GM12878 (cell line): Measurements from ENCODE around the gene MSRB1. TPM values are rescaled to one million over a fixed set of nuclear protein-coding genes. Genes with fewer than 3 reads are reported as not detected.

ENCODE experiments used
- ATAC-seq: fragments of 200-7000 bp; cut with Tn5 transposase; 3 replicates; pipeline ENCODE4 v1.9.1; 2020; ENCODE audit warnings: mild to moderate bottlenecking, moderate library complexity
- BruUV-seq: library from RNA; stranded (reverse); fragments of 400-500 nt; replicated peaks from 2 replicates; lab custom pipeline; 2021; lab: Mats Ljungman, UMichigan
- CTCF ChIA-PET: fragments of 300-600 bp; sonication (Branson Sonifier 250); formaldehyde crosslinking; extraction: SDS; loops from one replicate; lab custom pipeline; 2021; ENCODE audit warnings: inconsistent platforms; lab: Yijun Ruan, JAX
- POLR2A ChIA-PET: fragments of 350-600 bp; formaldehyde crosslinking; extraction: SDS; loops from one replicate; lab custom pipeline; 2021; ENCODE audit warnings: inconsistent platforms; lab: Charles Lee
- RAD21 ChIA-PET: fragments of 300-600 bp; sonication (Branson Sonifier 250); formaldehyde crosslinking; loops from one replicate; lab custom pipeline; 2023; ENCODE audit warnings: antibody characterized with exemption; ENCODE audit not compliant: unreplicated experiment; lab: Charles Lee
- SMC1A ChIA-PET: fragments of 300-600 bp; sonication (Branson Sonifier 250); formaldehyde crosslinking; loops from one replicate; lab custom pipeline; 2023; ENCODE audit not compliant: unreplicated experiment, uncharacterized antibody; lab: Charles Lee
- DNase-seq: peaks from one replicate; pipeline ENCODE4 v3.0.0-alpha.2; 2011; ENCODE audit warnings: low read depth, low spot score
- FAIRE-seq: peaks from 3 replicates; lab custom pipeline; 2011; peaks lifted over from hg19 to GRCh38; lab: Jason Lieb, UNC
- H2AFZ ChIP-seq: 2 replicates; pipeline ENCODE4 v1.6.0; 2011; ENCODE audit warnings: low read depth, low read length, control low read depth; ENCODE audit not compliant: control insufficient read depth
- H3K27ac ChIP-seq: 2 replicates; pipeline ENCODE4 v1.5.1; 2011; ENCODE audit warnings: control low read depth; ENCODE audit not compliant: control insufficient read depth, insufficient read depth
- H3K27me3 ChIP-seq, 2 experiments: replicated peaks in 1 of 2; 2 replicates each; pipeline versions ENCODE4 v1.6.0 to v1.6.1; 2011; ENCODE audit warnings: low read length in 1 of 2; ENCODE audit not compliant: control insufficient read depth in 2 of 2, insufficient read depth in 2 of 2
- H3K36me3 ChIP-seq, 2 experiments: 2 replicates each; pipeline ENCODE4 v1.5.1; 2011; ENCODE audit warnings: low read length in 1 of 2; ENCODE audit not compliant: control insufficient read depth in 2 of 2, insufficient read depth in 2 of 2
- H3K4me1 ChIP-seq: 2 replicates; pipeline ENCODE4 v1.6.1; 2011; ENCODE audit warnings: mild to moderate bottlenecking, low read length, moderate library complexity, mixed read lengths; ENCODE audit not compliant: control insufficient read depth, insufficient read depth
- H3K4me2 ChIP-seq: 2 replicates; pipeline ENCODE4 v1.6.0; 2011; ENCODE audit warnings: control low read depth; ENCODE audit not compliant: control insufficient read depth, insufficient read depth
- H3K4me3 ChIP-seq: fragments of 200-600 bp; sonication (generic); 2 replicates; pipeline ENCODE4 v1.5.1; 2016
- H3K79me2 ChIP-seq: 2 replicates; pipeline ENCODE4 v1.6.0; 2011; ENCODE audit warnings: low read length; ENCODE audit not compliant: control insufficient read depth, insufficient read depth
- H3K9ac ChIP-seq: 2 replicates; pipeline ENCODE4 v1.8.0; 2011; ENCODE audit warnings: low read length, control low read depth, mixed read lengths; ENCODE audit not compliant: control insufficient read depth, insufficient read depth
- H3K9me3 ChIP-seq: replicated peaks from 3 replicates; pipeline ENCODE4 v1.5.1; 2011; ENCODE audit warnings: mild to moderate bottlenecking, low read length; ENCODE audit not compliant: control insufficient read depth, insufficient read depth
- H4K20me1 ChIP-seq: 2 replicates; pipeline ENCODE4 v1.6.0; 2011; ENCODE audit not compliant: control insufficient read depth, insufficient read depth
- CEBPB ChIP-seq, 2 experiments: fragments of 150-350 bp in 1 of 2; IDR thresholded peaks; 2 replicates each; pipeline ENCODE4 v1.6.1; 2012 to 2014; ENCODE audit warnings: low read depth in 2 of 2, low read length in 2 of 2, borderline replicate concordance in 1 of 2, inconsistent platforms in 1 of 2
- FOXM1 ChIP-seq: IDR thresholded peaks from 2 replicates; pipeline ENCODE4 v1.6.1; 2012; ENCODE audit warnings: low read depth, mild to moderate bottlenecking, inconsistent platforms, low read length, moderate library complexity
- IKZF2 ChIP-seq, 2 experiments: fragments of 450-650 bp; IDR thresholded peaks; 2 replicates each; pipeline ENCODE4 v1.6.1; 2017; ENCODE audit warnings: mild to moderate bottlenecking in 2 of 2, moderate library complexity in 2 of 2
- TCF12 ChIP-seq: IDR thresholded peaks from 2 replicates; pipeline ENCODE4 v1.6.1; 2011; ENCODE audit warnings: low read depth, mild to moderate bottlenecking, low read length
- WRNIP1 ChIP-seq: IDR thresholded peaks from 2 replicates; pipeline ENCODE4 v1.6.1; 2011; ENCODE audit warnings: low read depth, low read length, improper control_type of control experiment, borderline replicate concordance
- WGBS: methylation state at CpG from one replicate; pipeline ENCODE4 v1.1.6; 2016; ENCODE audit warnings: low lambda C conversion rate; ENCODE audit not compliant: insufficient replicate concordance, insufficient coverage; ENCODE audit errors: missing lambda C conversion rate; 5-methylcytosine and 5-hydroxymethylcytosine counted together
- in situ Hi-C: fragments of 300-500 bp; cut with MboI; formaldehyde crosslinking; loops from 9 replicates; pipeline ENCODE4 v1.14.3; 2018; ENCODE audit warnings: mixed read lengths
- intact Hi-C: fragments of 100-400 bp; cut with micrococcal nuclease; formaldehyde crosslinking; loops from one replicate; pipeline ENCODE4 v1.14.2; 2022; ENCODE audit not compliant: unreplicated experiment
- polyA plus RNA-seq, 11 experiments: library from polyadenylated mRNA; depleted of rRNA in 4 of 11; unstranded in 6 of 11; stranded (reverse) in 5 of 11; fragments of >200 nt; fragmentation: Nextera tagmentation in 4 of 11; fragmentation: Illumina TruSeq in 1 of 11; extraction: Ambion mirVana in 4 of 11; extraction: Trizol in 1 of 11; gene quantifications; 1 replicate in 1 of 11; 2 replicates in 10 of 11; pipeline versions ENCODE4 v1.2.1 to v1.2.3, GENCODE V29; 2011 to 2016; ENCODE audit warnings: inconsistent platforms in 2 of 11, missing spikeins in 2 of 11, low read depth in 1 of 11
- total RNA-seq, 4 experiments: library from RNA; depleted of rRNA in 3 of 4; stranded (reverse); fragments of >200 nt in 3 of 4; fragmentation: Illumina TruSeq in 1 of 4; extraction: Trizol in 1 of 4; gene quantifications; 2 replicates each; pipeline versions ENCODE4 v1.2.1 to v1.2.3, GENCODE V29; 2013 to 2021
- TF ChIP-seq, protein P1 (sequence below): IDR thresholded peaks from 2 replicates; pipeline ENCODE4 v1.6.1; 2012; ENCODE audit warnings: low read depth, low read length, improper control_type of control experiment
- TF ChIP-seq, protein P2 (sequence below): fragments of 450-650 bp; formaldehyde crosslinking; IDR thresholded peaks from 2 replicates; pipeline ENCODE4 v1.4.0; 2020; ENCODE audit warnings: mild to moderate bottlenecking, moderate library complexity

Gene MSRB1
- total and polyA plus RNA-seq, 10 of the 15 experiments (the other 5 are each of a cell fraction or from before 2014, with no cell fraction given): 5.1 to 48.6 (median 25.7) TPM

DNA sequence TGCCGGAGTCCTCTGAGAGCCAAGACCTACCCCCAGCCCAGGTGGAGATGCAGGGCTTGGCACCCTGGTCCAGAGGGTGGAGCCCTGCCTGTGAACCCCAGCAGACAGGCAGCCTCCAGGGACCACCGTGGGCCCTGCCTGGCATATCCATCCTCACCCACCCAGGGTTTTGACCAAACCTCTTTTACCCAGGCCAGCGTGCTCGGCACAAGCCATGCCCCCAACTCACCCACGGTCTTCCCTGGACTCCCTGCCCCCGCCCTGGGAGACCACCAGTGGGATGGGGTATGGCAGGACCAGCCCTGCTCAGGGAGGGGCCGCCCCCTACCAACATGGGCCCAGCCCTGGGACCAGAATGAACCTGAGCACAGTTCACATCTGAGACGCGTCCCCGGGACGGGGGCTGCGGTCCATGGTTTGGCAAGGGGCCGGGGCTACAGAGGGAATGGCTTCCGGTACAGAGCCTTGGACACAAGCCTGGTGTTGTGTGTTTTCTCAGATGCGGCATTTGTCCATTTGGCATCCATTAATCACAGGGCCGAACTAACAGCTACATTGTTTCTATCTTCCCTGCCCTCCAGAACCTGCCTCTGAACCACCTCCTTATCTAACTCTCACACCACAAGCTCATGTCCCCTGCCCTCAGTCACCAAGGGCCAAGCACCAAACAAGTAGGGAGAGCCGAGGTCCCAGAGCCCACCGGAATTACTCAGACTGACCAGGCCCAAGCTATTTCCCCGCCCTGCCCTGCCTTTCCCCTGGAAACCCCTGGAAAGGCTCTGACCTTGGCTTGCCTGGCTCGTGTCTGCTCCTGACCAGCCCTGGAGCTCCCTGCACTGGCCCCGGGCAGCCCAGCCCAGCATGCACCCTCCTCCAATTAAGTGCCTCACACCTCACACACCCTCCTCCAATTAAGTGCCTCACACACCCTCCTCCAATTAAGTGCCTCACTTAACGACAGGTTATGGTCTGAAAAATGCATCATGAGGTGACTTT is 38.9 kb downstream of the MSRB1 start:
- H3K27ac ChIP-seq: no peak overlapping the region
- ChIA-PET RAD21 (no interaction called here), CTCF (no interaction called here), SMC1A (no interaction called here), POLR2A (no interaction called here)
- FAIRE-seq (no peak), DNase-seq (no peak), ATAC-seq (no peak)
- H3K4me2 ChIP-seq: no peak overlapping the region
- H2AFZ ChIP-seq: no peak overlapping the region
- no TSS peak for BruUV-seq
- in situ Hi-C loops: no loop called here
- WGBS: 35% methylated on average over 22 of the region's 22 CpGs
- H3K27me3 ChIP-seq: no peaks in the 10 kb centered on the region
- no peaks in the 10 kb centered on the region for H3K79me2 ChIP-seq
- TF ChIP-seq, protein P1, sequence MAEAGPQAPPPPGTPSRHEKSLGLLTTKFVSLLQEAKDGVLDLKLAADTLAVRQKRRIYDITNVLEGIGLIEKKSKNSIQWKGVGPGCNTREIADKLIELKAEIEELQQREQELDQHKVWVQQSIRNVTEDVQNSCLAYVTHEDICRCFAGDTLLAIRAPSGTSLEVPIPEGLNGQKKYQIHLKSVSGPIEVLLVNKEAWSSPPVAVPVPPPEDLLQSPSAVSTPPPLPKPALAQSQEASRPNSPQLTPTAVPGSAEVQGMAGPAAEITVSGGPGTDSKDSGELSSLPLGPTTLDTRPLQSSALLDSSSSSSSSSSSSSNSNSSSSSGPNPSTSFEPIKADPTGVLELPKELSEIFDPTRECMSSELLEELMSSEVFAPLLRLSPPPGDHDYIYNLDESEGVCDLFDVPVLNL: no peak
- no peak for TF ChIP-seq TCF12
- TF ChIP-seq WRNIP1: no peak
- TF ChIP-seq CEBPB (IDR thresholded peaks at IDR 0.05; ENCODE audit: borderline replicate concordance in 1 of 2, low read depth in 2 of 2, low read length in 2 of 2): no peak
- no peak for TF ChIP-seq FOXM1
- TF ChIP-seq IKZF2 (IDR thresholded peaks at IDR 0.05): no peak
- TF ChIP-seq, protein P2, sequence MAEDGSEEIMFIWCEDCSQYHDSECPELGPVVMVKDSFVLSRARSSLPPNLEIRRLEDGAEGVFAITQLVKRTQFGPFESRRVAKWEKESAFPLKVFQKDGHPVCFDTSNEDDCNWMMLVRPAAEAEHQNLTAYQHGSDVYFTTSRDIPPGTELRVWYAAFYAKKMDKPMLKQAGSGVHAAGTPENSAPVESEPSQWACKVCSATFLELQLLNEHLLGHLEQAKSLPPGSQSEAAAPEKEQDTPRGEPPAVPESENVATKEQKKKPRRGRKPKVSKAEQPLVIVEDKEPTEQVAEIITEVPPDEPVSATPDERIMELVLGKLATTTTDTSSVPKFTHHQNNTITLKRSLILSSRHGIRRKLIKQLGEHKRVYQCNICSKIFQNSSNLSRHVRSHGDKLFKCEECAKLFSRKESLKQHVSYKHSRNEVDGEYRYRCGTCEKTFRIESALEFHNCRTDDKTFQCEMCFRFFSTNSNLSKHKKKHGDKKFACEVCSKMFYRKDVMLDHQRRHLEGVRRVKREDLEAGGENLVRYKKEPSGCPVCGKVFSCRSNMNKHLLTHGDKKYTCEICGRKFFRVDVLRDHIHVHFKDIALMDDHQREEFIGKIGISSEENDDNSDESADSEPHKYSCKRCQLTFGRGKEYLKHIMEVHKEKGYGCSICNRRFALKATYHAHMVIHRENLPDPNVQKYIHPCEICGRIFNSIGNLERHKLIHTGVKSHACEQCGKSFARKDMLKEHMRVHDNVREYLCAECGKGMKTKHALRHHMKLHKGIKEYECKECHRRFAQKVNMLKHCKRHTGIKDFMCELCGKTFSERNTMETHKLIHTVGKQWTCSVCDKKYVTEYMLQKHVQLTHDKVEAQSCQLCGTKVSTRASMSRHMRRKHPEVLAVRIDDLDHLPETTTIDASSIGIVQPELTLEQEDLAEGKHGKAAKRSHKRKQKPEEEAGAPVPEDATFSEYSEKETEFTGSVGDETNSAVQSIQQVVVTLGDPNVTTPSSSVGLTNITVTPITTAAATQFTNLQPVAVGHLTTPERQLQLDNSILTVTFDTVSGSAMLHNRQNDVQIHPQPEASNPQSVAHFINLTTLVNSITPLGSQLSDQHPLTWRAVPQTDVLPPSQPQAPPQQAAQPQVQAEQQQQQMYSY: no peak
- no peaks in the 10 kb centered on the region for H3K4me1 ChIP-seq
- H4K20me1 ChIP-seq: no peaks in the 10 kb centered on the region
- H3K9ac ChIP-seq: no peak overlapping the region
- intact Hi-C loops: no loop called here
- no peaks in the 10 kb centered on the region for H3K36me3 ChIP-seq
- no peaks in the 10 kb centered on the region for H3K9me3 ChIP-seq
- no peak overlapping the region for H3K4me3 ChIP-seq
